Measurements from ENCODE around the gene CDC25C.

DNA sequence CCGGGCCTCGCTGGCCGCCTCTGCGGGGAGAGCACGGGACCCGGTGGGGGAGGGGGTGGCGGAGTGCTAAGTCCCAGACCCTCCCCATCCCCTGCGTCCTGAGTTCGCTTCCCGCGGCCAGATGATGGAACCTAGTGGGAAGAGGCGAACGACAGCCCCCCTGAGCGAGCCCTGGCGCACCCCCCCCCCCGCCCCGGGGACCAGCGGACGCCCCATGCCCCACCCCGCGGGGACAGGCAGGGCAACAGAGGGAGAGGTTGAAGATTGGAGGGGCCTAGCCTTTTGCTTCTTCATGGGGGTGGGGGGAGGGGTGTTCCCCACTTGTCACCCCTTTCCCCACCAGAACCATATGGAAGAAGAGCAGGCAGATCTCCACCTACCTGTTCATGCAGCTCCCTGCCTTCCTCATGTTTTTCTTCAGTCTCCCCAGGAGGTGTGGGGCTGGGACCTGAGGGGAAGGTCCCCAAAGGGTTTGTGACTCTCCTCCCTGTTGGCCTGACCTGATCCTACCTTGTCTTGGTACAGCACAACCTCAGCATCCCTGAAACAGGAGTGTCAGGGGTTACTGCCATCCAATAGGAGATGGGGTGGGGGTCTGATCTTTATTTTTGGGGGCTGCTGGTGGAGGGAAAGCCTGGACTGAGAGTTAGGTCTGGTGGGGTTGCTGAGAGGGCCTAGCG is 6.9 kb upstream of the CDC25C start:
- TF ChIP-seq, protein P1, sequence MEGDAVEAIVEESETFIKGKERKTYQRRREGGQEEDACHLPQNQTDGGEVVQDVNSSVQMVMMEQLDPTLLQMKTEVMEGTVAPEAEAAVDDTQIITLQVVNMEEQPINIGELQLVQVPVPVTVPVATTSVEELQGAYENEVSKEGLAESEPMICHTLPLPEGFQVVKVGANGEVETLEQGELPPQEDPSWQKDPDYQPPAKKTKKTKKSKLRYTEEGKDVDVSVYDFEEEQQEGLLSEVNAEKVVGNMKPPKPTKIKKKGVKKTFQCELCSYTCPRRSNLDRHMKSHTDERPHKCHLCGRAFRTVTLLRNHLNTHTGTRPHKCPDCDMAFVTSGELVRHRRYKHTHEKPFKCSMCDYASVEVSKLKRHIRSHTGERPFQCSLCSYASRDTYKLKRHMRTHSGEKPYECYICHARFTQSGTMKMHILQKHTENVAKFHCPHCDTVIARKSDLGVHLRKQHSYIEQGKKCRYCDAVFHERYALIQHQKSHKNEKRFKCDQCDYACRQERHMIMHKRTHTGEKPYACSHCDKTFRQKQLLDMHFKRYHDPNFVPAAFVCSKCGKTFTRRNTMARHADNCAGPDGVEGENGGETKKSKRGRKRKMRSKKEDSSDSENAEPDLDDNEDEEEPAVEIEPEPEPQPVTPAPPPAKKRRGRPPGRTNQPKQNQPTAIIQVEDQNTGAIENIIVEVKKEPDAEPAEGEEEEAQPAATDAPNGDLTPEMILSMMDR (IDR thresholded peaks at IDR 0.05) = no peak
- TF ChIP-seq POLR2A (IDR thresholded peaks at IDR 0.05) = no peak

All from transverse colon (tissue), 3 donors.